Measurements from ENCODE around the gene MAP1B. TPM values are rescaled to one million over a fixed set of nuclear protein-coding genes. Genes with fewer than 3 reads are reported as not detected.

The MAP1B gene
- total RNA-seq, 1 donor from 2014 or later: 61.0 TPM

DNA sequence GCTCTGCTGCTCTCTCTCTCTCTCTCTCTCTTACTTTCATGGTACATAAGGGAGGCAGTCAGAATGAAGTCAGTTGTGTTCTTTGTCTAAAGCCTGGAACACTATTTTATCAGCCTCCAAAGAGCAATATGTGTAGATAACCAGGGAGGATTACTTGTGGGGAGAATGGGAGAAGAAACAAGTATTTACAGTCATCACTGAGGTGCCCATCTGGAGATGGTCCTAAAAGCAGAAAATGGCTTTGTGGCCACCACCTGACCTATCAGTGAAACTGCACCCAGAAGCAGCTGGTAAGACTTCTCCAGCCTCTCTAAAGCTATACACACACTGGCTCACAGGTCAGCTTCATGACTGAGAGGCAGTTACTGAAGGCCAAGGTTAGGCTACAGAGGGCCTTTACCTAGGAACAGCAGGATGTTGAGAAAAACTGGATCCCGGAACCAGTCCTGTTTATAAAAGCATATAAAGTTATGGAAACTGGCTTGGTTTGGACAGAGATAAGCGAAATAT lies 137.6 kb downstream of the MAP1B start:
- Mint-ChIP-seq H3K4me3 (no peak overlapping the region), H3K27me3 (ENCODE audit: low read depth) (no peaks in the 10 kb centered on the region), H3K36me3 (no peaks in the 10 kb centered on the region), H3K27ac (peak overlapping the region; percentile 68), H3K4me1 (peaks cover 50% of the 10 kb centered on the region), H3K9me3 (no peaks in the 10 kb centered on the region)
- no peak for DNase-seq (ENCODE audit: low spot score in 2 of 2, unreplicated experiment in 2 of 2)
- TF ChIP-seq, protein P1, sequence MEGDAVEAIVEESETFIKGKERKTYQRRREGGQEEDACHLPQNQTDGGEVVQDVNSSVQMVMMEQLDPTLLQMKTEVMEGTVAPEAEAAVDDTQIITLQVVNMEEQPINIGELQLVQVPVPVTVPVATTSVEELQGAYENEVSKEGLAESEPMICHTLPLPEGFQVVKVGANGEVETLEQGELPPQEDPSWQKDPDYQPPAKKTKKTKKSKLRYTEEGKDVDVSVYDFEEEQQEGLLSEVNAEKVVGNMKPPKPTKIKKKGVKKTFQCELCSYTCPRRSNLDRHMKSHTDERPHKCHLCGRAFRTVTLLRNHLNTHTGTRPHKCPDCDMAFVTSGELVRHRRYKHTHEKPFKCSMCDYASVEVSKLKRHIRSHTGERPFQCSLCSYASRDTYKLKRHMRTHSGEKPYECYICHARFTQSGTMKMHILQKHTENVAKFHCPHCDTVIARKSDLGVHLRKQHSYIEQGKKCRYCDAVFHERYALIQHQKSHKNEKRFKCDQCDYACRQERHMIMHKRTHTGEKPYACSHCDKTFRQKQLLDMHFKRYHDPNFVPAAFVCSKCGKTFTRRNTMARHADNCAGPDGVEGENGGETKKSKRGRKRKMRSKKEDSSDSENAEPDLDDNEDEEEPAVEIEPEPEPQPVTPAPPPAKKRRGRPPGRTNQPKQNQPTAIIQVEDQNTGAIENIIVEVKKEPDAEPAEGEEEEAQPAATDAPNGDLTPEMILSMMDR (IDR thresholded peaks at IDR 0.05; ENCODE audit: unreplicated experiment): no peak

DNA sequence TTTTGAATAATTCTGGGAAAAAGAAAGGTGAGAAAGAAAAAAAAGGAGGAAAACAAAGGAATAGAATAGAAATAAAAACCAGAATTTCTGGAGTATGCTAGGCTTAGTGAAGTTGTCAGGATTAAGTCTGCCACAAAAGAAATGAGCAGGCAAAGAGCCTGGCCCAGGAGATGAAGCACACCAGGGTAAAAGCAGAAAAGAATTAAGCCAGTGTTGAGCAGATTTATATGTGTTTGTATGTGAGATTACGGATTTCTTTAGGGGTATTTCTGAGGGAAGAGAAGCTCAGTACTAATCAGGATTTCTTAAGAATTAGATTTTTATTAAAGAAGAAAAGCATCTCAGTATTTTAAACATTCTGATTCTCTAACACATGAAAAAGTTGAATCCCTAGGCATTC lies 138.3 kb downstream of the MAP1B start:
- Mint-ChIP-seq H3K4me3 (no peak overlapping the region), H3K9me3 (no peaks in the 10 kb centered on the region), H3K4me1 (peaks cover 50% of the 10 kb centered on the region), H3K27ac (peak overlapping the region; percentile 68), H3K36me3 (no peaks in the 10 kb centered on the region), H3K27me3 (ENCODE audit: low read depth) (no peaks in the 10 kb centered on the region)
- no peak for DNase-seq (ENCODE audit: low spot score in 2 of 2, unreplicated experiment in 2 of 2)
- TF ChIP-seq, protein P1 (IDR thresholded peaks at IDR 0.05; ENCODE audit: unreplicated experiment): no peak

DNA sequence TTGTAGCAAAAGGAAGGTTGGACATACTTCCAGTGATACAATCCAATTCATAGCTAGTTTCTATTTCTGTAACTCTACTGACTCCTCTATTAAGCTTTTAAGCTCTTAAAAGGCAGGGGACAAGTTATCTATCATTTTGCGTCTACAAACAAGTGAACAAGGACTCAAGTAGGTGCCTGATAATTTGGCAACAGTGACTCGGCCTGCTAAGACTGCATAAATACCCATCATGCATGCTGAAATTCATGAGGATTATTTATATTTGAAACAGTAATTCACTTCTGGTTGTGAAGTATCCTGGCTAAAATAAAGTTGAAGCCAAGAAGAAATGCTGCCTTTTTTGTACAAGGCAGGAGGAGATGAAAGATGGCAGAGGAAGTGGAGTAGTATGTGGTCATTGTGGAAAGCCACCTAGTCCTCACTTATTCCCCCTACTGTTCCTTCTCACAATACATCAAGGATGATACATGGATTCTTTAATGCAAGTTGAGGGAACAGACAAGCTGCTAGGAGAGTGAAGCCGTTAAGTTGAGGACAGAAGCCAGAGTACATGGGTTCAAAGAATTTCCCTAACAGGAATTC lies 138.8 kb downstream of the MAP1B start:
- TF ChIP-seq, protein P1 (IDR thresholded peaks at IDR 0.05; ENCODE audit: unreplicated experiment): no peak

DNA sequence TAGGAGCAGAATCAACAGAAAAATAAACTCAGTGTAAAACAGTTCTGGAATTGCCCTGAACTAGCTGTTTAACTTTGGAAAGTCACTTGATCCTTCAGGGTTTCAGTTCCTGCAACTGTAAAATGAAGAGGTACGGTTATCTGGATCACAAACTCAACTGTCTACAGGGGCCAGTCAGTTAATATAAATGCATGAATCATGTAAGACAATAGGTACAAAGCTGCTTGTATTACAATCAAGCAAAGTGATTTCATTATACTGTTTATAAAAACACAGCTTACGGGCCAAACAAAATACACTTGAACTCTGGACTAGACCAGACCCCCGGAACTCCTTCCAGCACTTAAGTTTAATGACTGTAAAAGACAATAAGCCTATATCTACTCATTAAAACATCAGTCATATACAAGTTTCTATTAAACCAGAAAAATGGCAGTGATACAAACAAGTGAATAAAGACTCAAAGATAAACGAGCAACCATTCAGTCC lies 139.7 kb downstream of the MAP1B start:
- H3K4me3 Mint-ChIP-seq: no peak overlapping the region
- no peaks in the 10 kb centered on the region for H3K36me3 Mint-ChIP-seq
- DNase-seq (ENCODE audit: low spot score in 2 of 2, unreplicated experiment in 2 of 2): no peak
- H3K4me1 Mint-ChIP-seq: peaks cover 50% of the 10 kb centered on the region
- TF ChIP-seq, protein P1 (IDR thresholded peaks at IDR 0.05; ENCODE audit: unreplicated experiment): no peak
- peak overlapping the region; percentile 81 for H3K27ac Mint-ChIP-seq
- no peaks in the 10 kb centered on the region for H3K27me3 Mint-ChIP-seq (ENCODE audit: low read depth)
- no peaks in the 10 kb centered on the region for H3K9me3 Mint-ChIP-seq

More for the DNA sequence above, 138.8 kb downstream of the MAP1B start:
- peaks cover 50% of the 10 kb centered on the region for H3K4me1 Mint-ChIP-seq
- H3K27me3 Mint-ChIP-seq (ENCODE audit: low read depth): no peaks in the 10 kb centered on the region
- H3K36me3 Mint-ChIP-seq: no peaks in the 10 kb centered on the region
- no peaks in the 10 kb centered on the region for H3K9me3 Mint-ChIP-seq
- H3K27ac Mint-ChIP-seq: peak overlapping the region; percentile 81
- no peak overlapping the region for H3K4me3 Mint-ChIP-seq
- DNase-seq (ENCODE audit: low spot score in 2 of 2, unreplicated experiment in 2 of 2): no peak

DNA sequence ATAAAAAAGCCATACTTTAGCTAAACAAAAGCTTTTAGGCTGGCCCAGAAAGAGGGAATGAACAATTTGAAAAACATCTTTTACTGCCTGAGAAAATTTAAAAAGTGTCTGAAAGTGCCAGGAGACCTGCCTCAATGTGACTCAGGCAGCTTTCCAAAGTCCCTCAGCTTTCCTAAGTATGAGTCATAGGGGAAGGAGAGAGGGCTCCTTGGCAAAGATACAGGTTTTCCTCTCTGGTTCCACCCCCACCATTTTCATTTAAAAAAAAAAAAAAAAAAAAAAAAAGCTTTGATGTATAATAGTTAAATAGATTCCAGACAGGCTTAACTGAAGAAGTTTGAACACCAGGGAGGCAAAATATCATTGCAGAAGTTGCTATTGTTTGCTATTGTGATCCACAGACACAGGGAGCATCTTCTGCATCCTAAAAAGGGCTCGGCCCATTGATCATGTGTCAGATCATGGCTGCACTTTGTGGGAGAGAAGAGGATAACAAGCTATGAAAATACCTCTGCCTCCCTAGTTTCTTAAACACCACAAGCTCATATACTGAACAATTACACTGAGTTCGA lies 141.2 kb downstream of the MAP1B start:
- peaks cover 60% of the 10 kb centered on the region for H3K4me1 Mint-ChIP-seq
- no peaks in the 10 kb centered on the region for H3K27me3 Mint-ChIP-seq (ENCODE audit: low read depth)
- H3K9me3 Mint-ChIP-seq: no peaks in the 10 kb centered on the region
- no peak for DNase-seq (ENCODE audit: low spot score in 2 of 2, unreplicated experiment in 2 of 2)
- TF ChIP-seq, protein P1 (IDR thresholded peaks at IDR 0.05; ENCODE audit: unreplicated experiment): no peak
- no peaks in the 10 kb centered on the region for H3K36me3 Mint-ChIP-seq
- no peak overlapping the region for H3K4me3 Mint-ChIP-seq
- peak overlapping the region; percentile 89 for H3K27ac Mint-ChIP-seq
